GM19351 (cell line): ENCODE results near the gene SUGT1.
"Not testable (repeated sequence)": the region's sequence is repeated elsewhere in the genome, so short reads cannot be mapped to it uniquely, and the experiment has no call there.

ENCODE experiments used
- ATAC-seq: cut with Tn5 transposase; IDR thresholded peaks from one replicate; pipeline ENCODE4 v1.9.1; 2021; ENCODE audit warnings: mild to moderate bottlenecking, moderate library complexity; ENCODE audit not compliant: unreplicated experiment

Gene SUGT1

GRCh38 chr13:52665325-52665724 is 12.7 kb downstream of the SUGT1 start:
- no peak for ATAC-seq

- ATAC-seq, result no peak
Observed at GRCh38 chr13:52669677-52670076, 17.0 kb downstream of the SUGT1 start.

GRCh38 chr13:52670726-52671125 is 18.1 kb downstream of the SUGT1 start:
- no peak for ATAC-seq

- ATAC-seq, result no peak
Observed at GRCh38 chr13:52673465-52673864, 20.8 kb downstream of the SUGT1 start.

GRCh38 chr13:52677823-52678222 is 25.2 kb downstream of the SUGT1 start:
- no peak for ATAC-seq

- ATAC-seq, result not testable (repeated sequence)
Observed at GRCh38 chr13:52685806-52686205, 33.2 kb downstream of the SUGT1 start.

GRCh38 chr13:52686376-52686775 is 33.7 kb downstream of the SUGT1 start:
- no peak for ATAC-seq

- ATAC-seq, result peak; percentile 81
Observed at GRCh38 chr13:52695856-52696255, 43.2 kb downstream of the SUGT1 start.

GRCh38 chr13:52696566-52696965 is 43.9 kb downstream of the SUGT1 start:
- ATAC-seq, result no peak

- ATAC-seq, result no peak
Observed at GRCh38 chr13:52701728-52702465, 49.3 kb downstream of the SUGT1 start.

GRCh38 chr13:52703482-52703881 is 50.8 kb downstream of the SUGT1 start:
- no peak for ATAC-seq

GRCh38 chr13:52706081-52706480 is 53.4 kb downstream of the SUGT1 start:
- no peak for ATAC-seq

GRCh38 chr13:52707375-52707774 is 54.7 kb downstream of the SUGT1 start:
- no peak for ATAC-seq

GRCh38 chr13:52708266-52708665 is 55.6 kb downstream of the SUGT1 start:
- ATAC-seq, result not testable (repeated sequence)

- no peak for ATAC-seq
Observed at GRCh38 chr13:52711286-52711685, 58.6 kb downstream of the SUGT1 start.

- no peak for ATAC-seq
Observed at GRCh38 chr13:52712385-52712784, 59.7 kb downstream of the SUGT1 start.

- ATAC-seq, result no peak
Observed at GRCh38 chr13:52713894-52714293, 61.3 kb downstream of the SUGT1 start.

- ATAC-seq, result not testable (repeated sequence)
Observed at GRCh38 chr13:52720904-52721303, 68.3 kb downstream of the SUGT1 start.

GRCh38 chr13:52721356-52721755 is 68.7 kb downstream of the SUGT1 start:
- not testable (repeated sequence) for ATAC-seq

- no peak for ATAC-seq
Observed at GRCh38 chr13:52723181-52723580, 70.5 kb downstream of the SUGT1 start.

- ATAC-seq, result no peak
Observed at GRCh38 chr13:52725302-52725701, 72.7 kb downstream of the SUGT1 start.

GRCh38 chr13:52726258-52726657 is 73.6 kb downstream of the SUGT1 start:
- no peak for ATAC-seq

- no peak for ATAC-seq
Observed at GRCh38 chr13:52734075-52734623, 81.5 kb downstream of the SUGT1 start.
